B cell (primary cell): ENCODE results near the gene CD300H. TPM values are rescaled to one million over a fixed set of nuclear protein-coding genes. Genes with fewer than 3 reads are reported as not detected.

Experiments used
- ATAC-seq: fragments of 200-7000 bp; cut with Tn5 transposase; one replicate; pipeline ENCODE4 v1.10.0; 2021; ENCODE audit warnings: low read depth, mild to moderate bottlenecking, moderate number of reproducible peaks, moderate library complexity
- CTCF ChIA-PET: fragments of 350-600 bp; sonication (Branson Sonifier 250); formaldehyde crosslinking; loops from one replicate; lab custom pipeline; 2021; ENCODE audit warnings: antibody characterized with exemption, inconsistent platforms; lab: Charles Lee
- POLR2A ChIA-PET: fragments of 350-600 bp; sonication (Branson Sonifier 250); formaldehyde crosslinking; loops from one replicate; lab custom pipeline; 2021; ENCODE audit warnings: antibody characterized with exemption; lab: Charles Lee
- DNase-seq: peaks from one replicate; pipeline ENCODE4 v3.0.0; 2013
- H2AFZ ChIP-seq: 2 replicates; pipeline ENCODE4 v1.6.1; 2012; ENCODE audit warnings: mild to moderate bottlenecking, low read depth, low read length; ENCODE audit not compliant: insufficient read depth, poor library complexity, severe bottlenecking
- H3K27ac ChIP-seq, 2 donors: 1 replicate in 1 of 2; 2 replicates in 1 of 2; pipeline ENCODE4 v1.5.1; 2012 to 2013; ENCODE audit warnings: low read length in 2 of 2, mild to moderate bottlenecking in 2 of 2, moderate library complexity in 1 of 2
- H3K27me3 ChIP-seq, 4 experiments: fragments of 200-600 bp in 1 of 4; sonication (generic) in 1 of 4; replicated peaks in 1 of 4; 1 replicate in 2 of 4; 2 replicates in 2 of 4; pipeline versions ENCODE4 v1.6.1 to v1.7.0; 2013 to 2016; ENCODE audit warnings: low read length in 3 of 4, mild to moderate bottlenecking in 2 of 4, mixed read lengths in 1 of 4, moderate library complexity in 1 of 4; ENCODE audit not compliant: insufficient read depth in 4 of 4, control insufficient read depth in 3 of 4; ENCODE audit errors: control extremely low read depth in 1 of 4
- H3K36me3 ChIP-seq, 2 experiments: replicated peaks in 1 of 2; 1 replicate in 1 of 2; 2 replicates in 1 of 2; pipeline versions ENCODE4 v1.6.1 to v1.7.1; 2013; ENCODE audit warnings: low read length in 1 of 2; ENCODE audit not compliant: insufficient read depth in 2 of 2, control insufficient read depth in 1 of 2; ENCODE audit errors: control extremely low read depth in 1 of 2, extremely low read depth in 1 of 2
- H3K4me1 ChIP-seq, 2 donors: fragments of 200-600 bp in 1 of 2; sonication (generic) in 1 of 2; 1 replicate in 1 of 2; 2 replicates in 1 of 2; pipeline versions ENCODE4 v1.5.1 to v1.6.1; 2013 to 2017; ENCODE audit warnings: low read length in 2 of 2; ENCODE audit not compliant: control insufficient read depth in 2 of 2, insufficient read depth in 2 of 2
- H3K4me2 ChIP-seq: replicated peaks from 2 replicates; pipeline ENCODE3; 2012; ENCODE audit warnings: mild to moderate bottlenecking, low read depth, low read length; ENCODE audit not compliant: poor library complexity, severe bottlenecking
- H3K4me3 ChIP-seq, 5 experiments: fragments of 200-600 bp in 1 of 5; sonication (generic) in 1 of 5; 1 replicate in 3 of 5; 2 replicates in 2 of 5; pipeline versions ENCODE4 v1.5.1 to v1.7.0; 2011 to 2016; ENCODE audit warnings: low read length in 4 of 5, mild to moderate bottlenecking in 4 of 5, low read depth in 2 of 5, control low read depth in 1 of 5, moderate library complexity in 1 of 5; ENCODE audit not compliant: insufficient read depth in 1 of 5; ENCODE audit errors: control extremely low read depth in 1 of 5, extremely low read depth in 1 of 5
- H3K79me2 ChIP-seq: fragments of 200-600 bp; sonication (generic); one replicate; pipeline ENCODE4 v1.6.0; 2016; ENCODE audit warnings: low read length; ENCODE audit not compliant: control insufficient read depth, insufficient read depth
- H3K9ac ChIP-seq: fragments of 200-600 bp; sonication (generic); 2 replicates; pipeline ENCODE4 v1.6.1; 2017; ENCODE audit warnings: mild to moderate bottlenecking, low read length, moderate library complexity
- H3K9me3 ChIP-seq, 3 donors: one replicate each; pipeline versions ENCODE4 v1.6.1 to v1.7.1; 2013; ENCODE audit warnings: low read length in 2 of 3; ENCODE audit not compliant: control insufficient read depth in 2 of 3, insufficient read depth in 1 of 3; ENCODE audit errors: control extremely low read depth in 1 of 3
- H4K20me1 ChIP-seq: 2 replicates; pipeline ENCODE4 v1.6.0; 2012; ENCODE audit warnings: mild to moderate bottlenecking, low read length; ENCODE audit not compliant: insufficient read depth, control insufficient read depth, poor library complexity, severe bottlenecking
- H3K27ac Mint-ChIP-seq: one replicate; pipeline ENCODE4 v1.8.0; 2021; ENCODE audit warnings: mixed read lengths
- H3K27me3 Mint-ChIP-seq: one replicate; pipeline ENCODE4 v1.8.0; 2021; ENCODE audit warnings: mixed read lengths
- H3K4me1 Mint-ChIP-seq: one replicate; pipeline ENCODE4 v1.8.0; 2021; ENCODE audit warnings: mixed read lengths
- H3K4me3 Mint-ChIP-seq: one replicate; pipeline ENCODE4 v1.8.0; 2021; ENCODE audit warnings: mixed read lengths
- H3K9me3 Mint-ChIP-seq: one replicate; pipeline ENCODE4 v1.8.0; 2022; ENCODE audit warnings: mixed read lengths; ENCODE audit not compliant: insufficient read depth
- CTCF ChIP-seq: fragments of 200-600 bp; IDR thresholded peaks from one replicate; pipeline ENCODE4 v1.8.0; 2022; ENCODE audit warnings: antibody characterized with exemption, mild to moderate bottlenecking
- EZH2 ChIP-seq: IDR thresholded peaks from 2 replicates; pipeline ENCODE4 v1.6.1; 2012; ENCODE audit warnings: borderline replicate concordance, low read depth, mild to moderate bottlenecking, moderate library complexity, low read length; ENCODE audit not compliant: insufficient read depth, poor library complexity, severe bottlenecking
- WGBS: methylation state at CpG from one replicate; pipeline ENCODE4 v1.1.5; 2013; ENCODE audit warnings: missing lambda C conversion rate; ENCODE audit not compliant: insufficient coverage; 5-methylcytosine and 5-hydroxymethylcytosine counted together
- intact Hi-C: fragments of 100-400 bp; cut with micrococcal nuclease; formaldehyde crosslinking; loops from one replicate; pipeline ENCODE4 v1.10.0; 2022
- polyA plus RNA-seq: library from polyadenylated mRNA; depleted of rRNA; stranded (reverse); fragments of >200 nt; gene quantifications from 2 replicates; pipeline ENCODE4 v1.2.3, GENCODE V29; 2012
- total RNA-seq, 2 donors: library from RNA; stranded (reverse); fragments of 120-200 nt in 1 of 2; gene quantifications; 1 replicate in 1 of 2; 2 replicates in 1 of 2; pipeline versions ENCODE4 v1.2.3 to v1.2.4, GENCODE V29; 2013 to 2022

CD300H gene
- total and polyA plus RNA-seq, 2 donors (not counting 1 experiment from before 2014, with no cell fraction given): 0.58 TPM; not detected in 1

GRCh38 chr17:74522381-74523105, 44.8 kb downstream of the CD300H start:
- Histone ChIP-seq H2AFZ (no peak overlapping the region), H3K36me3 (no peaks in the 10 kb centered on the region), H4K20me1 (no peaks in the 10 kb centered on the region), H3K4me1 (peaks cover 22 to 25% of the 10 kb centered on the region in 2 donors), H3K27ac (no peak overlapping the region), H3K9ac (no peak overlapping the region), H3K9me3 (peaks cover 0 to 5% (median 0%) of the 10 kb centered on the region in 3 donors), H3K4me3 (no peak overlapping the region), H3K79me2 (no peaks in the 10 kb centered on the region), H3K4me2 (no peak overlapping the region), H3K27me3 (peaks cover 0 to 3% (median 0%) of the 10 kb centered on the region in 4 experiments)
- Mint-ChIP-seq H3K9me3 (no peaks in the 10 kb centered on the region), H3K4me3 (no peak overlapping the region), H3K4me1 (peaks cover 16% of the 10 kb centered on the region), H3K27me3 (peaks cover 18% of the 10 kb centered on the region), H3K27ac (no peak overlapping the region)
- ChIA-PET CTCF (interaction anchor here (0.7 kb wide), 1 partner anchor 68 kb away, joined by 3 read pairs; no protein-coding TSS in a partner anchor), POLR2A (no interaction called here)
- 88% methylated on average over 10 of the region's 10 CpGs for WGBS
- intact Hi-C loops: no loop called here
- no peak for DNase-seq
- no peak for TF ChIP-seq CTCF
- ATAC-seq: no peak

DNA sequence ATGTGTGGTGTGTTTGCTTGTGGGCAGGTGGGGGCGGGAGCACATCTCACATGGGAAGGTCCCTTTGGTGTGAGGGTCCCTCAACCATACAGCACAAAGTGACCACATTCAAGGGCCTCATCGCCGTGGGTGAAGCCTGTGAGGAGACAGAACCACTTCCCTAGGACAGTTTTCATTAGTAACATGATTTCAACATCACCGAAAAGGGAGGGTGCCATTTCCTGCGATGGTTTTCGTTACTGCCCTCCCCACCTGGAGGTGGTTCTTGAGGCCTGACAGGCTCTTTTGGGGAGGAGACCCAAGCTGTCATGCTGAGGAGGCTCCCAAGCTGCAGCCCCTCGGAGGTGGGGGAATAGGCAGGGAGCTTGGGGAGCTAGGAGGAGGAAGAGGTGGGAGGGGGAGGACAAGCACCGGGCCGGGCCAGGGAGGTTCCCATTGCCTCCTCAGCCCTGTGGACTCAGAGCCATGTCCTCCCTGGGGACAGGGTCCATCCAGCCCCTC, 45.6 kb downstream of the CD300H start:
- Histone ChIP-seq H3K79me2 (no peaks in the 10 kb centered on the region), H3K27me3 (peaks cover 0 to 3% (median under 1%) of the 10 kb centered on the region in 4 experiments), H3K4me3 (no peak overlapping the region), H4K20me1 (no peaks in the 10 kb centered on the region), H3K27ac (no peak overlapping the region), H3K4me2 (peak overlapping the region; percentile 13), H3K36me3 (no peaks in the 10 kb centered on the region), H3K4me1 (peaks cover 22 to 25% of the 10 kb centered on the region in 2 donors), H3K9ac (no peak overlapping the region), H3K9me3 (peaks cover 0 to 5% (median 0%) of the 10 kb centered on the region in 3 donors), H2AFZ (peak overlapping the region; percentile 4)
- peaks cover 16% of the 10 kb centered on the region for H3K4me1 Mint-ChIP-seq
- H3K4me3 Mint-ChIP-seq: no peak overlapping the region
- peaks cover 18% of the 10 kb centered on the region for H3K27me3 Mint-ChIP-seq
- H3K9me3 Mint-ChIP-seq: no peaks in the 10 kb centered on the region
- H3K27ac Mint-ChIP-seq: no peak overlapping the region
- 5% methylated on average over 4 of the region's 9 CpGs for WGBS
- ChIA-PET CTCF (no interaction called here), POLR2A (no interaction called here)
- intact Hi-C loops: no loop called here
- no peak for ATAC-seq
- TF ChIP-seq EZH2 (no peak), CTCF (no peak)
- peak; percentile 40 for DNase-seq
